SK-N-MC (cell line): ENCODE measurements around the gene SDK2.

ENCODE experiments used
- EZH2 ChIP-seq: fragments of 200-600 bp; sonication (generic); IDR thresholded peaks from one replicate; pipeline ENCODE4 v1.6.1; 2017; ENCODE audit warnings: antibody characterized with exemption
- FOXP2 ChIP-seq: optimal IDR thresholded peaks from 2 replicates; pipeline ENCODE3; 2011; ENCODE audit warnings: mild to moderate bottlenecking, moderate library complexity; ENCODE audit not compliant: insufficient read depth; ENCODE audit errors: extremely low read length, control extremely low read depth
- POLR2AphosphoS5 ChIP-seq: IDR thresholded peaks from 2 replicates; pipeline ENCODE4 v1.6.1; 2012; ENCODE audit warnings: mild to moderate bottlenecking, low read depth, low read length, borderline replicate concordance

- no peak for TF ChIP-seq EZH2
- no peak for TF ChIP-seq POLR2AphosphoS5
- no peak for TF ChIP-seq FOXP2
Observed at GRCh38 chr17:73643001-73643851, 1.0 kb downstream of the SDK2 start.
